Upper lobe of right lung (tissue), 1 donor: ENCODE results near the gene RXFP2. TPM values are rescaled to one million over a fixed set of nuclear protein-coding genes. Genes with fewer than 3 reads are reported as not detected.
A peak's percentile ranks its signal among the peaks of the same experiment; 100 is the strongest.

Experiments
- ATAC-seq: fragments of 200-7000 bp; cut with Tn5 transposase; one replicate; pipeline ENCODE4 v1.9.1; 2020; ENCODE audit warnings: mild to moderate bottlenecking, moderate library complexity
- DNase-seq: peaks from one replicate; pipeline ENCODE4 v3.0.0-alpha.2; 2020
- H3K27ac ChIP-seq: fragments of 200-600 bp; one replicate; pipeline ENCODE4 v1.8.0; 2022
- H3K27me3 ChIP-seq: fragments of 200-600 bp; one replicate; pipeline ENCODE4 v1.8.0; 2022; ENCODE audit warnings: mild to moderate bottlenecking
- H3K36me3 ChIP-seq: fragments of 200-600 bp; one replicate; pipeline ENCODE4 v1.8.0; 2022
- H3K4me1 ChIP-seq: fragments of 200-600 bp; one replicate; pipeline ENCODE4 v1.8.0; 2022
- H3K4me3 ChIP-seq: fragments of 200-600 bp; one replicate; pipeline ENCODE4 v1.8.0; 2022; ENCODE audit warnings: mild to moderate bottlenecking
- H3K9me3 ChIP-seq: fragments of 200-600 bp; one replicate; pipeline ENCODE4 v1.8.0; 2022
- intact Hi-C: fragments of 100-400 bp; cut with DNase I; formaldehyde crosslinking; loops from one replicate; pipeline ENCODE4 v1.11.0; 2022
- long read RNA-seq: library from polyadenylated mRNA; unstranded; transcript quantifications from one replicate; pipeline ENCODE4 v2.0.0, GENCODE V29; 2021
- total RNA-seq: library from RNA; stranded (reverse); fragmentation: NEBNext Ultra II Directional; extraction: Animal tissue kit (Norgen Biotek cat#: 25700); gene quantifications from one replicate; pipeline ENCODE4 v1.2.1, GENCODE V29; 2021
- TF ChIP-seq, protein P1 (sequence below): fragments of 200-600 bp; IDR thresholded peaks from one replicate; pipeline ENCODE4 v1.8.0; 2022; ENCODE audit warnings: antibody characterized with exemption
- donor health status: DM: no; HTN: yes; CAD: no; lungs with severe emphysema.

The RXFP2 gene, protein sequence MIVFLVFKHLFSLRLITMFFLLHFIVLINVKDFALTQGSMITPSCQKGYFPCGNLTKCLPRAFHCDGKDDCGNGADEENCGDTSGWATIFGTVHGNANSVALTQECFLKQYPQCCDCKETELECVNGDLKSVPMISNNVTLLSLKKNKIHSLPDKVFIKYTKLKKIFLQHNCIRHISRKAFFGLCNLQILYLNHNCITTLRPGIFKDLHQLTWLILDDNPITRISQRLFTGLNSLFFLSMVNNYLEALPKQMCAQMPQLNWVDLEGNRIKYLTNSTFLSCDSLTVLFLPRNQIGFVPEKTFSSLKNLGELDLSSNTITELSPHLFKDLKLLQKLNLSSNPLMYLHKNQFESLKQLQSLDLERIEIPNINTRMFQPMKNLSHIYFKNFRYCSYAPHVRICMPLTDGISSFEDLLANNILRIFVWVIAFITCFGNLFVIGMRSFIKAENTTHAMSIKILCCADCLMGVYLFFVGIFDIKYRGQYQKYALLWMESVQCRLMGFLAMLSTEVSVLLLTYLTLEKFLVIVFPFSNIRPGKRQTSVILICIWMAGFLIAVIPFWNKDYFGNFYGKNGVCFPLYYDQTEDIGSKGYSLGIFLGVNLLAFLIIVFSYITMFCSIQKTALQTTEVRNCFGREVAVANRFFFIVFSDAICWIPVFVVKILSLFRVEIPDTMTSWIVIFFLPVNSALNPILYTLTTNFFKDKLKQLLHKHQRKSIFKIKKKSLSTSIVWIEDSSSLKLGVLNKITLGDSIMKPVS
- not detected for total RNA-seq
- long read RNA-seq, result 0 reads

DNA sequence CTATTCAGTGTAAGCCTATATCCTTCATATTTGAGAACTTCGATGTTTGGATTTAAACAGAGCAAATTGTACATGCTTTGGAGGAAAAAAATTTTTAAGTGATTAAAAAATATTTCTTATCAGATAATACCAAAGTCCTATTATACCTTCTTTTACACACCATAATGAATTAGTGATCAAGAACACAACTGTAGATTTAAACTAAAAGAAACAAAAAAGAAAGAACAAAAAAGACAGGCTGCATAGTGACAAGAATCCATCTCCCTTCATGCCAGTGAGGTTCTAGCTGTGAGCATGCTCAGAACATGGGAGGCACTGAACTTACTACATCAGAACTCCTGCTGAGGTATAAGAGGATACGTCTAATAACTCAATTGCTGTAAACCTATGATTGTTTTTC, at the start of gene RXFP2:
Gene RXFP2, plus strand, starts transcription at position 301 of the 400 bp plus-strand sequence. Its CDS starts 87 bp downstream, at position 388.
- Histone ChIP-seq H3K4me1 (no peaks in the 10 kb centered on the region), H3K27me3 (no peaks in the 10 kb centered on the region), H3K27ac (no peak within 1 kb of the TSS), H3K4me3 (no peak within 1 kb of the TSS), H3K36me3 (no peaks in the 10 kb centered on the region), H3K9me3 (no peaks in the 10 kb centered on the region)
- TF ChIP-seq, protein P1, sequence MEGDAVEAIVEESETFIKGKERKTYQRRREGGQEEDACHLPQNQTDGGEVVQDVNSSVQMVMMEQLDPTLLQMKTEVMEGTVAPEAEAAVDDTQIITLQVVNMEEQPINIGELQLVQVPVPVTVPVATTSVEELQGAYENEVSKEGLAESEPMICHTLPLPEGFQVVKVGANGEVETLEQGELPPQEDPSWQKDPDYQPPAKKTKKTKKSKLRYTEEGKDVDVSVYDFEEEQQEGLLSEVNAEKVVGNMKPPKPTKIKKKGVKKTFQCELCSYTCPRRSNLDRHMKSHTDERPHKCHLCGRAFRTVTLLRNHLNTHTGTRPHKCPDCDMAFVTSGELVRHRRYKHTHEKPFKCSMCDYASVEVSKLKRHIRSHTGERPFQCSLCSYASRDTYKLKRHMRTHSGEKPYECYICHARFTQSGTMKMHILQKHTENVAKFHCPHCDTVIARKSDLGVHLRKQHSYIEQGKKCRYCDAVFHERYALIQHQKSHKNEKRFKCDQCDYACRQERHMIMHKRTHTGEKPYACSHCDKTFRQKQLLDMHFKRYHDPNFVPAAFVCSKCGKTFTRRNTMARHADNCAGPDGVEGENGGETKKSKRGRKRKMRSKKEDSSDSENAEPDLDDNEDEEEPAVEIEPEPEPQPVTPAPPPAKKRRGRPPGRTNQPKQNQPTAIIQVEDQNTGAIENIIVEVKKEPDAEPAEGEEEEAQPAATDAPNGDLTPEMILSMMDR, result no peak
- no peak for DNase-seq
- intact Hi-C loops, result loop anchor here (10.0 kb wide), 1 partner anchor 304 kb away; no protein-coding TSS in a partner anchor
- ATAC-seq, result no peak

DNA sequence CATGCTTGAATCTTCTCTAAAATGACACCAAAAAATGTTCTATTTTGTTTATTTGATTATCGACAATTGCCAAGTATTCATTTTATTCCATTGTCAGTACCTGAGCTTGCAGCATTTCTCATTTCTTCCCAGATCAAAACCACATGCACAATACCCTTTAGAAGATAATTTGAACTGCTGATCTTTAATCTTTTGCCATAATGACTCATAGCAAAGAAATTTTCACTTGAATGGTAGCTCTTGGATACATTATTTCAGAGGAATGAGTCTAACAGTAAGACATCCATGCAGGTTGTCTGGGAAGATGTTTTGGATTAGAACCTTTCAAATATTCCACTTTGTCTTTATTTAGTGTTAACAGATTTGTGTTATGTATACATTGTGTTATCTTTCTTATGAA, 42.0 kb upstream of the RXFP2 start:
- H3K4me1 ChIP-seq, result no peaks in the 10 kb centered on the region
- intact Hi-C loops, result no loop called here
- ATAC-seq (no peak), DNase-seq (no peak)
- H3K36me3 ChIP-seq, result no peaks in the 10 kb centered on the region
- no peak overlapping the region for H3K4me3 ChIP-seq
- H3K27ac ChIP-seq, result no peak overlapping the region
- no peaks in the 10 kb centered on the region for H3K9me3 ChIP-seq
- H3K27me3 ChIP-seq, result no peaks in the 10 kb centered on the region
- TF ChIP-seq, protein P1, result no peak

DNA sequence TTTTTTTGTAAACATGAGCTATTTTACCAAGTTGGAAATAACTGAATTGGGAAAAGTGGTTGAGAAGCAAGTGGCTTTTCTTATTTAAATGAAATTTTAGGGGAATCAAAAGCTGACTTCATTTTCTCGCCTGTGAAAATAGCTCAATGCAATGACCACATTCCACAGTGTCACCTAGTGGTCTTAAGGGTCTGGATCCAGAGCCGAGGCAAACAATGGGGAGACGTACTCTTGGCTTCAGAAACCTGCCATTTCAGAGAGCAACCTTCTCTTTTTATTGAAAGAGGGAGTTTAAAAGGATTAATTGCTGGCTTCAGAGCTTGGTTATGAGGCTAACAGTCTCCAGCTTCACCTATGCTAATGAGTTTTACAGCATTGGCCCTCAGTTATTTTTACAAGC, 39.7 kb upstream of the RXFP2 start:
- Histone ChIP-seq H3K9me3 (no peaks in the 10 kb centered on the region), H3K36me3 (no peaks in the 10 kb centered on the region), H3K27me3 (no peaks in the 10 kb centered on the region), H3K4me3 (no peak overlapping the region), H3K27ac (no peak overlapping the region), H3K4me1 (no peaks in the 10 kb centered on the region)
- DNase-seq (no peak), ATAC-seq (no peak)
- TF ChIP-seq, protein P1, result no peak
- intact Hi-C loops, result no loop called here

DNA sequence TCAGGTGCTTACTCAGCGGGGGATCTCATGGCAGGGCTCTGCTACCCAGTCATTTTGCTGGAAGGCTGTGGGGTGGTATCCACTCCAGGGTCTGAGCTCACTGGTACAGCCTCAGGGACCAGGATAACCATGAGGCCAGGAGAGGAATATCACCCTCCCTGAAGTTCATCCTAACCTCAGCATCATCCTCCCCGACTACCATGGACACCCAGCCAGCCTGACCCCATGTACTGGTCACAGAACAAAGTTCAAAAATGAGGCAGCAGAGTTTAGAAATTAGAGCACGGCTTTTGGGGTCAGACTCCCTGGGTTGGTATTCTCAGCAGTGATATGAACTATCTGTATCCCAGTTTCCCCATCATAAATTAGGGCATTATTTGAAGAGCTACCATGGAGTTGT, 35.5 kb upstream of the RXFP2 start:
- TF ChIP-seq, protein P1, result no peak
- Histone ChIP-seq H3K27me3 (no peaks in the 10 kb centered on the region), H3K27ac (no peak overlapping the region), H3K36me3 (no peaks in the 10 kb centered on the region), H3K4me3 (no peak overlapping the region), H3K9me3 (no peaks in the 10 kb centered on the region), H3K4me1 (no peaks in the 10 kb centered on the region)
- intact Hi-C loops, result no loop called here
- DNase-seq (no peak), ATAC-seq (peak; percentile 25)

DNA sequence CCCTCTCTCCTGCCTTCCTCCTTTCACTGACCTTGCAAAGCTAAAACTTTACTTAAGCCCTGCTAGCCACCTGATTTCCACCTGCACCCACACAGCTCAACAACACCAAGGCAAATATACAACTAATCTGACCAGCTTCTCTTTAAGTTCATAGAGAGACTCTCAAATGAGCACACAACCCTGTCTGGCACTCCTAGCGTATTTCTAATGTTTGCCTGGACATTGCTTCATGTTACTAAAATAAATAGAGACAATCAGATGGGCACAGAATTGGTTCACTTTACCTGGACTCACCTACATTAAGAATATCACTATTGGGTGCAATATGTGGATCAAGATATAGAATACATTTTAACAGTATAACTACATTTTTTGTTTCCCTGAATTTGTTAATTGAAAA, 33.2 kb upstream of the RXFP2 start:
- no peak overlapping the region for H3K4me3 ChIP-seq

More for the DNA sequence above, 33.2 kb upstream of the RXFP2 start:
- Histone ChIP-seq H3K4me1 (no peaks in the 10 kb centered on the region), H3K9me3 (no peaks in the 10 kb centered on the region), H3K27me3 (no peaks in the 10 kb centered on the region), H3K36me3 (no peaks in the 10 kb centered on the region), H3K27ac (no peak overlapping the region)
- ATAC-seq, result peak; percentile 63
- no peak for DNase-seq
- TF ChIP-seq, protein P1, result no peak
- intact Hi-C loops, result no loop called here
